Urothelium cell line (cell line): ENCODE results near the gene CNOT1.
"Not testable (repeated sequence)": the region's sequence is repeated elsewhere in the genome, so short reads cannot be mapped to it uniquely, and the experiment has no call there.

Experiments
- DNase-seq: peaks from one replicate; pipeline ENCODE4 v3.0.0; 2011; ENCODE audit warnings: low spot score, mixed read lengths
- FAIRE-seq: peaks from 2 replicates; lab custom pipeline; 2011; peaks lifted over from hg19 to GRCh38; lab: Jason Lieb, UNC

The CNOT1 gene

GRCh38 chr16:58639230-58639629, 9.6 kb upstream of the CNOT1 start:
- DNase-seq: no peak
- no peak for FAIRE-seq

GRCh38 chr16:58638148-58639036, 8.8 kb upstream of the CNOT1 start:
- FAIRE-seq: no peak
- peak; percentile 88 for DNase-seq

GRCh38 chr16:58637021-58637420, 7.4 kb upstream of the CNOT1 start:
- FAIRE-seq, DNase-seq: not testable (repeated sequence)

- DNase-seq (no peak), FAIRE-seq (no peak)
Observed at GRCh38 chr16:58636466-58636865, 6.8 kb upstream of the CNOT1 start.

- DNase-seq (no peak), FAIRE-seq (no peak)
Observed at GRCh38 chr16:58635502-58635901, 5.9 kb upstream of the CNOT1 start.

- FAIRE-seq: no peak
Observed at GRCh38 chr16:58634265-58634802, 4.7 kb upstream of the CNOT1 start.

GRCh38 chr16:58628845-58629732, 537 bp downstream of the CNOT1 start:
- DNase-seq (no peak), FAIRE-seq (no peak)

More at GRCh38 chr16:58634265-58634802, 4.7 kb upstream of the CNOT1 start:
- DNase-seq: no peak

GRCh38 chr16:58624209-58624608, 5.4 kb downstream of the CNOT1 start:
- no peak for DNase-seq
- no peak for FAIRE-seq

- no peak for FAIRE-seq
- no peak for DNase-seq
Observed at GRCh38 chr16:58620396-58620795, 9.2 kb downstream of the CNOT1 start.

- FAIRE-seq (no peak), DNase-seq (no peak)
Observed at GRCh38 chr16:58615280-58615679, 14.3 kb downstream of the CNOT1 start.

- no peak for DNase-seq
- FAIRE-seq: no peak
Observed at GRCh38 chr16:58614860-58615259, 14.8 kb downstream of the CNOT1 start.

GRCh38 chr16:58614212-58614611, 15.4 kb downstream of the CNOT1 start:
- no peak for FAIRE-seq
- DNase-seq: no peak

GRCh38 chr16:58612965-58613364, 16.7 kb downstream of the CNOT1 start:
- not testable (repeated sequence) for FAIRE-seq, DNase-seq

GRCh38 chr16:58608601-58609136, 21.0 kb downstream of the CNOT1 start:
- FAIRE-seq: no peak

GRCh38 chr16:58605562-58605961, 24.1 kb downstream of the CNOT1 start:
- FAIRE-seq (no peak), DNase-seq (no peak)

More at GRCh38 chr16:58608601-58609136, 21.0 kb downstream of the CNOT1 start:
- no peak for DNase-seq

GRCh38 chr16:58591083-58591482, 38.5 kb downstream of the CNOT1 start:
- no peak for FAIRE-seq
- DNase-seq: no peak

GRCh38 chr16:58589326-58589905, 40.2 kb downstream of the CNOT1 start:
- FAIRE-seq (no peak), DNase-seq (no peak)

GRCh38 chr16:58588406-58588805, 41.2 kb downstream of the CNOT1 start:
- FAIRE-seq (no peak), DNase-seq (no peak)

GRCh38 chr16:58586340-58587030, 43.1 kb downstream of the CNOT1 start:
- DNase-seq (no peak), FAIRE-seq (no peak)
